ENCODE results near the gene ADGRG6.

ADGRG6 gene

GRCh38 chr6:142332393-142333098, 30.7 kb downstream of the ADGRG6 start:
- POLR2A ChIA-PET, result no interaction called here
- CTCF ChIA-PET, result no interaction called here

GRCh38 chr6:142333431-142333830, 31.6 kb downstream of the ADGRG6 start:
- CTCF ChIA-PET, result no interaction called here
- TF ChIP-seq NFRKB (IDR thresholded peaks at IDR 0.05), result no peak
- TF ChIP-seq CTBP1 (IDR thresholded peaks at IDR 0.05; ENCODE audit: borderline replicate concordance), result no peak
- TF ChIP-seq L3MBTL2 (conservative IDR thresholded peaks at IDR 0.05), result no peak
- TF ChIP-seq ARNT (IDR thresholded peaks at IDR 0.05), result no peak
- TF ChIP-seq FOXA1 (IDR thresholded peaks at IDR 0.05), result no peak
- no peak for TF ChIP-seq HDGF (IDR thresholded peaks at IDR 0.05; ENCODE audit: borderline replicate concordance)
- no peak for TF ChIP-seq BHLHE40 (IDR thresholded peaks at IDR 0.05; ENCODE audit: borderline replicate concordance)
- TF ChIP-seq SUZ12 (IDR thresholded peaks at IDR 0.05), result no peak
- no peak for TF ChIP-seq TARDBP (IDR thresholded peaks at IDR 0.05)
- no peak for TF ChIP-seq ZNF384 (IDR thresholded peaks at IDR 0.05)
- TF ChIP-seq ELF4 (IDR thresholded peaks at IDR 0.05), result no peak
- TF ChIP-seq FOXM1 (IDR thresholded peaks at IDR 0.05; ENCODE audit: borderline replicate concordance), result no peak
- no peak for TF ChIP-seq PKNOX1 (IDR thresholded peaks at IDR 0.05)
- no peak for TF ChIP-seq SP1 (IDR thresholded peaks at IDR 0.05)
- no peak for TF ChIP-seq LEF1 (IDR thresholded peaks at IDR 0.05; ENCODE audit: borderline replicate concordance)
- no peak for TF ChIP-seq FOXK2 (IDR thresholded peaks at IDR 0.05)
- DNase-seq (ENCODE audit: extremely low spot score), result no peak

More at GRCh38 chr6:142332393-142333098, 30.7 kb downstream of the ADGRG6 start:
- TF ChIP-seq ZNF384 (IDR thresholded peaks at IDR 0.05), result no peak
- DNase-seq (ENCODE audit: extremely low spot score), result no peak

GRCh38 chr6:142334294-142334693, 32.5 kb downstream of the ADGRG6 start:
- TF ChIP-seq HDGF (IDR thresholded peaks at IDR 0.05; ENCODE audit: borderline replicate concordance) (no peak), FOXA1 (IDR thresholded peaks at IDR 0.05) (no peak), SP1 (IDR thresholded peaks at IDR 0.05) (no peak), ZNF384 (IDR thresholded peaks at IDR 0.05) (no peak), LEF1 (IDR thresholded peaks at IDR 0.05; ENCODE audit: borderline replicate concordance) (no peak), PKNOX1 (IDR thresholded peaks at IDR 0.05) (no peak), L3MBTL2 (conservative IDR thresholded peaks at IDR 0.05) (no peak)
- CTCF ChIA-PET, result no interaction called here
- DNase-seq (ENCODE audit: extremely low spot score), result no peak
- POLR2A ChIA-PET, result no interaction called here

More at GRCh38 chr6:142333431-142333830, 31.6 kb downstream of the ADGRG6 start:
- POLR2A ChIA-PET, result no interaction called here

GRCh38 chr6:142335415-142335814, 33.6 kb downstream of the ADGRG6 start:
- POLR2A ChIA-PET, result no interaction called here
- TF ChIP-seq SUZ12 (IDR thresholded peaks at IDR 0.05), result no peak
- TF ChIP-seq ARNT (IDR thresholded peaks at IDR 0.05), result no peak
- CTCF ChIA-PET, result interaction anchor here (0.6 kb wide), 1 partner anchor 68 kb away, joined by 5 read pairs; no protein-coding TSS in a partner anchor
- DNase-seq (ENCODE audit: extremely low spot score), result no peak

GRCh38 chr6:142336183-142336582, 34.4 kb downstream of the ADGRG6 start:
- CTCF ChIA-PET, result interaction anchor here (0.6 kb wide), 1 partner anchor 68 kb away, joined by 5 read pairs; no protein-coding TSS in a partner anchor
- POLR2A ChIA-PET, result no interaction called here

GRCh38 chr6:142336787-142337186, 35.0 kb downstream of the ADGRG6 start:
- ChIA-PET POLR2A (no interaction called here), CTCF (no interaction called here)
- no peak for TF ChIP-seq FOXK2 (IDR thresholded peaks at IDR 0.05)
- TF ChIP-seq LEF1 (IDR thresholded peaks at IDR 0.05; ENCODE audit: borderline replicate concordance), result no peak
- TF ChIP-seq L3MBTL2 (conservative IDR thresholded peaks at IDR 0.05), result no peak
- no peak for TF ChIP-seq BHLHE40 (IDR thresholded peaks at IDR 0.05; ENCODE audit: borderline replicate concordance)
- TF ChIP-seq SP1 (IDR thresholded peaks at IDR 0.05), result no peak
- DNase-seq (ENCODE audit: extremely low spot score), result no peak

More at GRCh38 chr6:142336183-142336582, 34.4 kb downstream of the ADGRG6 start:
- no peak for DNase-seq (ENCODE audit: extremely low spot score)
- no peak for TF ChIP-seq HDGF (IDR thresholded peaks at IDR 0.05; ENCODE audit: borderline replicate concordance)
- no peak for TF ChIP-seq SUZ12 (IDR thresholded peaks at IDR 0.05)
- no peak for TF ChIP-seq FOXK2 (IDR thresholded peaks at IDR 0.05)

GRCh38 chr6:142339113-142339512, 37.3 kb downstream of the ADGRG6 start:
- CTCF ChIA-PET, result interaction anchor here (1.1 kb wide), 1 partner anchor 17 kb away, joined by 3 read pairs; no protein-coding TSS in a partner anchor
- no peak for DNase-seq (ENCODE audit: extremely low spot score)
- POLR2A ChIA-PET, result no interaction called here

More at GRCh38 chr6:142339113-142339512, 37.3 kb downstream of the ADGRG6 start:
- TF ChIP-seq FOXA1 (IDR thresholded peaks at IDR 0.05) (no peak), BHLHE40 (IDR thresholded peaks at IDR 0.05; ENCODE audit: borderline replicate concordance) (no peak), FOXM1 (IDR thresholded peaks at IDR 0.05; ENCODE audit: borderline replicate concordance) (no peak), LEF1 (IDR thresholded peaks at IDR 0.05; ENCODE audit: borderline replicate concordance) (no peak), PKNOX1 (IDR thresholded peaks at IDR 0.05) (no peak)

Measured in HEK293T (cell line).